GM12874 (cell line): ENCODE measurements around the gene ZNF804A.

Experiments used
- CTCF ChIP-seq: IDR thresholded peaks from 2 replicates; pipeline ENCODE4 v1.5.1; 2011; ENCODE audit warnings: low read depth, mild to moderate bottlenecking, control low read depth, low read length, moderate library complexity; ENCODE audit not compliant: insufficient read depth

The ZNF804A gene

GRCh38 chr2:184721881-184722280, 123.6 kb downstream of the ZNF804A start:
- TF ChIP-seq CTCF, result no peak

- TF ChIP-seq CTCF, result no peak
These were observed 129.5 kb downstream of the ZNF804A start for GRCh38 chr2:184727813-184728212.

GRCh38 chr2:184728411-184728810, 130.1 kb downstream of the ZNF804A start:
- no peak for TF ChIP-seq CTCF

- TF ChIP-seq CTCF, result no peak
These were observed 131.3 kb downstream of the ZNF804A start for GRCh38 chr2:184729581-184729980.

GRCh38 chr2:184730288-184730687, 132.0 kb downstream of the ZNF804A start:
- TF ChIP-seq CTCF, result no peak

GRCh38 chr2:184734338-184734737, 136.0 kb downstream of the ZNF804A start:
- TF ChIP-seq CTCF, result no peak

GRCh38 chr2:184735611-184736010, 137.3 kb downstream of the ZNF804A start:
- TF ChIP-seq CTCF, result no peak

- TF ChIP-seq CTCF, result no peak
These were observed 144.8 kb downstream of the ZNF804A start for GRCh38 chr2:184743096-184743495.
